Thymus (tissue), 11 donors: Measurements from ENCODE around the gene OR9G1. TPM values are rescaled to one million over a fixed set of nuclear protein-coding genes. Genes with fewer than 3 reads are reported as not detected.

Source experiments
- DNase-seq, 9 donors: peaks; one replicate each; pipeline ENCODE4 v3.0.0-alpha.2; 2013; ENCODE audit warnings: low spot score in 9 of 9, low read depth in 6 of 9, missing footprints in 1 of 9
- H3K27ac ChIP-seq, 2 donors: one replicate each; pipeline ENCODE4 v1.5.1; 2013; ENCODE audit warnings: control low read depth in 1 of 2, low read depth in 1 of 2, low read length in 1 of 2, mild to moderate bottlenecking in 1 of 2, moderate library complexity in 1 of 2
- H3K27me3 ChIP-seq, 2 donors: one replicate each; pipeline ENCODE4 v1.5.1; 2013; ENCODE audit warnings: low read length in 1 of 2; ENCODE audit not compliant: control insufficient read depth in 2 of 2, insufficient read depth in 1 of 2
- H3K36me3 ChIP-seq, 2 donors: one replicate each; pipeline ENCODE4 v1.5.1; 2013; ENCODE audit warnings: low read length in 1 of 2, mild to moderate bottlenecking in 1 of 2, moderate library complexity in 1 of 2; ENCODE audit not compliant: control insufficient read depth in 2 of 2, insufficient read depth in 2 of 2
- H3K4me1 ChIP-seq, 2 donors: one replicate each; pipeline ENCODE4 v1.5.1; 2013; ENCODE audit warnings: low read length in 2 of 2; ENCODE audit not compliant: control insufficient read depth in 2 of 2, insufficient read depth in 2 of 2
- H3K4me3 ChIP-seq, 2 donors: one replicate each; pipeline ENCODE4 v1.5.1; 2013; ENCODE audit warnings: low read length in 2 of 2, control low read depth in 1 of 2, mild to moderate bottlenecking in 1 of 2
- H3K9me3 ChIP-seq, 2 donors: one replicate each; pipeline ENCODE4 v1.5.1; 2013; ENCODE audit warnings: low read length in 1 of 2, mild to moderate bottlenecking in 1 of 2; ENCODE audit not compliant: control insufficient read depth in 2 of 2, insufficient read depth in 1 of 2
- WGBS: extraction: QIAGEN DNeasy Blood & Tissue Kit; methylation state at CpG from one replicate; pipeline ENCODE4 v1.1.7; 2013; 5-methylcytosine and 5-hydroxymethylcytosine counted together
- polyA plus RNA-seq: library from polyadenylated mRNA; stranded (reverse); fragments of 200-250 nt; gene quantifications from one replicate; pipeline ENCODE4 v1.2.3, GENCODE V29; 2013
- total RNA-seq: library from RNA; stranded (reverse); fragments of 120-200 nt; gene quantifications from one replicate; pipeline ENCODE4 v1.2.4, GENCODE V29; 2013
- donor health status: healthy.

OR9G1 gene
- total and polyA plus RNA-seq, 2 donors, result not detected

GRCh38 chr11:56705784-56706396 lies 7.0 kb downstream of the OR9G1 start:
- 60% methylated on average over 1 of the region's 1 CpG for WGBS
- Histone ChIP-seq H3K27ac (no peak overlapping the region), H3K4me1 (no peaks in the 10 kb centered on the region), H3K9me3 (no peaks in the 10 kb centered on the region), H3K27me3 (no peaks in the 10 kb centered on the region), H3K4me3 (no peak overlapping the region), H3K36me3 (no peaks in the 10 kb centered on the region)
- DNase-seq, result no peak

GRCh38 chr11:56706486-56706885 lies 7.6 kb downstream of the OR9G1 start:
- Histone ChIP-seq H3K36me3 (no peaks in the 10 kb centered on the region), H3K4me1 (no peaks in the 10 kb centered on the region), H3K27ac (no peak overlapping the region), H3K9me3 (no peaks in the 10 kb centered on the region), H3K27me3 (no peaks in the 10 kb centered on the region), H3K4me3 (no peak overlapping the region)
- 95% methylated on average over 2 of the region's 2 CpGs for WGBS
- no peak for DNase-seq

GRCh38 chr11:56714206-56714605 lies 15.3 kb downstream of the OR9G1 start:
- no peak for DNase-seq
- H3K4me1 ChIP-seq, result no peaks in the 10 kb centered on the region
- H3K9me3 ChIP-seq, result no peaks in the 10 kb centered on the region
- no peak overlapping the region for H3K27ac ChIP-seq
- no peak overlapping the region for H3K4me3 ChIP-seq
- no peaks in the 10 kb centered on the region for H3K36me3 ChIP-seq
- 81% methylated on average over 2 of the region's 2 CpGs for WGBS
- no peaks in the 10 kb centered on the region for H3K27me3 ChIP-seq

GRCh38 chr11:56716379-56716854 lies 17.5 kb downstream of the OR9G1 start:
- DNase-seq, result no peak
- WGBS, result 93% methylated on average over 6 of the region's 6 CpGs
- Histone ChIP-seq H3K36me3 (no peaks in the 10 kb centered on the region), H3K9me3 (no peaks in the 10 kb centered on the region), H3K4me3 (no peak overlapping the region), H3K27ac (no peak overlapping the region), H3K27me3 (no peaks in the 10 kb centered on the region), H3K4me1 (no peaks in the 10 kb centered on the region)

GRCh38 chr11:56720513-56720912 lies 21.6 kb downstream of the OR9G1 start:
- H3K4me3 ChIP-seq, result no peak overlapping the region
- 83% methylated on average over 4 of the region's 4 CpGs for WGBS
- H3K4me1 ChIP-seq, result no peaks in the 10 kb centered on the region
- DNase-seq, result no peak
- H3K36me3 ChIP-seq, result no peaks in the 10 kb centered on the region
- H3K27ac ChIP-seq, result no peak overlapping the region
- no peaks in the 10 kb centered on the region for H3K9me3 ChIP-seq
- no peaks in the 10 kb centered on the region for H3K27me3 ChIP-seq

- Histone ChIP-seq H3K4me1 (no peaks in the 10 kb centered on the region), H3K36me3 (no peaks in the 10 kb centered on the region), H3K4me3 (no peak overlapping the region), H3K9me3 (no peaks in the 10 kb centered on the region), H3K27me3 (no peaks in the 10 kb centered on the region), H3K27ac (no peak overlapping the region)
- WGBS, result 90% methylated on average over 3 of the region's 3 CpGs
- DNase-seq, result no peak
These were observed 41.2 kb downstream of the OR9G1 start for GRCh38 chr11:56740107-56740506.

- Histone ChIP-seq H3K4me1 (no peaks in the 10 kb centered on the region), H3K27ac (no peak overlapping the region), H3K9me3 (no peaks in the 10 kb centered on the region), H3K27me3 (no peaks in the 10 kb centered on the region), H3K4me3 (no peak overlapping the region), H3K36me3 (no peaks in the 10 kb centered on the region)
- WGBS, result 95% methylated on average over 4 of the region's 4 CpGs
- no peak for DNase-seq
These were observed 42.0 kb downstream of the OR9G1 start for GRCh38 chr11:56740886-56741285.

GRCh38 chr11:56748597-56748996 lies 49.7 kb downstream of the OR9G1 start, which contains the start of gene OR9G4:
Gene OR9G4, minus strand, starts transcription at chr11:56748697. Its CDS starts 4,931 bp downstream, at chr11:56743766.
- Histone ChIP-seq H3K36me3 (no peaks in the 10 kb centered on the region), H3K4me3 (no peak within 1 kb of the TSS), H3K27me3 (no peaks in the 10 kb centered on the region), H3K27ac (no peak within 1 kb of the TSS), H3K4me1 (no peaks in the 10 kb centered on the region), H3K9me3 (no peaks in the 10 kb centered on the region)
- DNase-seq, result no peak
- WGBS, result 81% methylated on average over 1 of the region's 1 CpG

- H3K4me3 ChIP-seq, result no peak overlapping the region
- WGBS, result 93% methylated on average over 5 of the region's 5 CpGs
These were observed 51.3 kb downstream of the OR9G1 start for GRCh38 chr11:56750190-56750589.

More at GRCh38 chr11:56750190-56750589, 51.3 kb downstream of the OR9G1 start:
- DNase-seq, result no peak
- Histone ChIP-seq H3K27me3 (no peaks in the 10 kb centered on the region), H3K27ac (no peak overlapping the region), H3K36me3 (no peaks in the 10 kb centered on the region), H3K4me1 (no peaks in the 10 kb centered on the region), H3K9me3 (no peaks in the 10 kb centered on the region)
